GM20431 (cell line): Measurements from ENCODE around the gene HOXB7.

Experiments used
- in situ Hi-C: fragments of 300-500 bp; cut with MseI, MboI; formaldehyde crosslinking; loops from one replicate; pipeline ENCODE4 v1.15.0; 2020; ENCODE audit warnings: low sequenced_read_pairs; ENCODE audit not compliant: unreplicated experiment

The HOXB7 gene

GRCh38 chr17:48637323-48638260, 26.8 kb upstream of the HOXB7 start:
- in situ Hi-C loops: no loop called here

- in situ Hi-C loops: no loop called here
These were observed 25.6 kb upstream of the HOXB7 start for GRCh38 chr17:48636177-48637018.

DNA sequence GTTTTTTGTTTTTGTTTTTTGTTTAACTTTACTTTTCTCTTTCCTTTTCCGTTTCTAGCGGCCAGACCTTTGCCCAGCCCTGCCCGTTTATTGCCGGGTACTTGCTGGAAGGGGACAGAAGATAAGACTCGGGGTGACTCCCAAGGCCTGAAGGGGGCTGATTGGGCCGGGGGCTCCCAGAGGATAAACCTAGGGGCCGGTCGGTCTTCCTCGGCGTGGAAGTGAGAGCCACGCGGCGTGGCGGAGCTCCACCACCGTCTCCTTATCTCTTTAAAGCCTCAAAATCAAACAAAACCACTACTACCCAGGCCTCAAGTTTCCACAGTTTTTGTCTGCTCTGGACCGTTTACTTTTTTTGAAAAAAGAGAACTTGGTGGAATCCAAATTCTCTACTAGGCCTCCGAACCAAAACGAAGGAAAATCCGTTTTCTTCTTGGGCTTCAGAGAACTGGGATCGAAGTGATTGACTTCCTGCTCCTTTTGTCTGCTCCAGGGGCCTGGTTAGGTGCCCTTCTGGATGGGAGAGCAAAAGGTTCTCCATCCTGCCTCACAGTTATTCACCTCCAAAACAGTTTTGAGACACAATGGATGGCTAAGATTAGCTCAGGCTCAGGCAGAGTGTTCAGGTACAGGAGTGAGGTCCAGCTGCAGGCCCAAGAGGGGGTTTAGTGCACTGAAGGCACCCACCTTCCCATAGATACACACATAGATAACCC, 23.8 kb upstream of the HOXB7 start:
- in situ Hi-C loops: no loop called here

GRCh38 chr17:48633266-48633677, 22.5 kb upstream of the HOXB7 start:
- in situ Hi-C loops: no loop called here

DNA sequence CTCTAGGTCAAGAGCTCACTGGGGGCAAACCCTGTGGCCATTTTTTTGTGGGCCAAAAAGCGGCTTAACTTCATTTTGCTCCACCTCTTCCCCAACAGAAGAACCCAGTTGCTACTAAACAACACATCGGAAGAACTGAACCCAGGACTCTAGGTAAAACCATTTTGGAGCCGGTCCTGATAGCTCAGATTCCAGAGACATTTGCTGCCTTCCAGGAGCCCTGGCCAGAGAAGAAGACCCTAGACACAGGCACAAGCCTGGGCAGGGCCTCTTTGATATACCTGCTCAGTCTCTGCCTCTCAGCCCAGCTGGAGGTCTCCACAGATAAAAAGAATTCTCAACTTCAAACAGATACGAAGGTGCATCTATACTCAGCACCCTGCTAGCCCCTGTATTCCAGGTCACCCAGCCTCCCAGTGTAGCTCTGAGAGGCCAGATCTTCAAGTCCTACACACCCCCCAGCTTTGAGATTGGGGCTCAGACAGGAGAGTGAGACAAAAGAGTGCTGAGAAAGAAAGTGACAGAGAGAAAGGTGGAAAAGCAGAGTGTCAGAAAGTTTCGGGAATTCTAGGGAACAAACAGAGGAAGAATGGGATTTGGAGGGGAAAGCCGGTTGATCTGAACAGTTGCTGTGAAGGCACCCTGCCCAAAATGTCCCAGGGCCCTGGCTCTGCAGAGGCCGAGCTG, 21.9 kb upstream of the HOXB7 start:
- in situ Hi-C loops: no loop called here

DNA sequence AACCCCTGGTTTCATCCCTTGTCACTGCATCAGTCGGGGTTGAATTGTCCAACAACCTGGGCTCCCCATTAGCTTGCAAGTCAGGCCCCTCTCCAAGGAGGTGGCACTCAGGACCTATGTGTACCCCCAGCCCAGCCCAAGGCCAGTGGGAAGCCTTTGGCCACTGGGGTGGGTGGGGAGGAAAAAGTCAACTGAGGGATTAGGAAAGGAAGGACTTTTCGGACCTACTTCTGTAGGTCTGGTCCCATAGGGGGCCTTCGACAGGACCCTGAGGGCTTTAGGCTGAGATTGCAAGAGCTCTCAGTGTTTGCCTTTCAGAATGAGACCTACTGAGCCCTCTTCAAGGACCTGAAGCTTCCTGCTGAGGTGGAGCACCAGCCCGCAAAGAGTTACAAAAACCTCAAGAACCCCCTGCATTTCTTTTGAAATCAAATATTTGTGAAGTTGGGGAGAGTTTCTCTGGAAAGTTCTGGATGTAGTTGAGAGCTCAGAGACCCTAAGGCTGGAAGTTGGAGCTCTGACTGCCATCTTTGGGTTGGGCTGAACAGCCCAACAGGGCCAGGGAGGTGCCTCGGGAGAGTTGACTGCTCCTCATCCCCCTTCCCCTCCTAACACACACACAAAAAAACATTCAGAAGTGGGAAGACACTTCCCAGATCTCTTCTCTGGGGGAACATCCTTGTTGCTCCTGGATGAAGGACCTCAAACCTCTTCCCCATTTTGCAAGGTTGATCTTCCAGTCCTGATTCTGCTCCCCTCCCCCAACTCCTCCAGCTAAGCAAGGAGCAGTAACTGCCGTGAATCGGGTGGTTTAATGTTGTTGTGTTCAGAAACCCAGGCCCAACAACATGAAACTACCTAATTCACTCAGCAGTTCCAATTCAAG, 21.1 kb upstream of the HOXB7 start:
- in situ Hi-C loops: no loop called here

GRCh38 chr17:48630925-48631692, 20.3 kb upstream of the HOXB7 start:
- in situ Hi-C loops: no loop called here

DNA sequence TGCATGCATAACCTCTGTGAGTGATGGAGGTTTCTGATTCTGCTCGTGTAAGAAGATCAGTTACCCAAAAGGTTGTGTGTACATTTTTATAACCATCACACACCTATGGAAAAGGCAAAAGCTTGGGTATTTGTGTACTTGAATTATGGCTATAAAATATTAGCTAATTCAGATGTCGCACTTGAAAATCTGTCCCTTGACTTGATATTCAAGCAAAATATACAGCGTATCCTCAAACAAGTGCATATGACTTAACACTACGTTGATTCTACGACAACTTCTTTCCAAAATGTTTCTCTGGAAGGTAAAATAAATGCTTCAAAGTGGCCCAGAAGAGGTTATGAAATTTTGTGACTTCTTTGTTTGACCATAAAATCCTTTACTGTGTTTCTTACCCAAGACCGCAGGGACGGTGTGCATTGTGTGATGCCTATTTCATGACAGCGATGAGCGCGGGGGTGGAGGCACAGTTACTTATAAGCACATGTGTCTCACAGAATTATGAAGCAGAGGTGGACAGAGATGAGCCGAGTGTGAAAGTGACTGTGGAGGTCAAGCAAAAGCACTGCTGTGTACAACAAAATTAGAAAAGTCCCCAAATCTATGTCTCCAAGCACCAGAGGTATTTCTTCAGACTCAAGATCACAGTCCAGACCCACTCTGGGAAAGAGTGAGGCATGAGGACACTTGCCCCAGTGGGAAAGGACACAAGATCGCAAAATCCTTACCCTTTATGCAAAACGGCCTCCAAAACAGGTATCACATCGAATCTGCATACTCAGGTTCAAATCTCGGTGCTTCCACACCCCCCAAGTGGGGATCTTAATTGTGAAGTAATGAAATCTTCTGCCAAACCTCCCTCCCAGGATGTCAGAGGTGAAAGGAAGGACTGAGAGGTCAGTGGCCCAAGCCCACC, 19.4 kb upstream of the HOXB7 start:
- in situ Hi-C loops: no loop called here

DNA sequence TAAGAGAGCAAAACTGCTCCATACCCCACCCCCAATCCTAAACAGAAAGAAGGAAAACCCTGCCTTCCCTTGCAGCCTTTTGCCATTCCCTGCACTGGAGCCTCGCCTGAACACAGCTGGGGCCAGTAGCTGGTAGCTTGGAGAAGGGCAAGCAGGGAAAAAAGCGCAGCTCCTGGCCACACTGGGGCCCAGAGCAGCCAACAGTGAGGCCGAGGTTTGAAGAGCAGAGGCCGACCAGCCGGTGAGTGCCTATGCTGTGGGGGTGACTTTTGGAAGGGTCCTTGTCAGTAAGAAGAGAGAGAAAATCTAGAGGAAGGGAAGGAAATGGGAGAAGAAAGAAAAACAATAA, 18.6 kb upstream of the HOXB7 start:
- in situ Hi-C loops: no loop called here

GRCh38 chr17:48628649-48629410, 18.0 kb upstream of the HOXB7 start:
- in situ Hi-C loops: no loop called here

DNA sequence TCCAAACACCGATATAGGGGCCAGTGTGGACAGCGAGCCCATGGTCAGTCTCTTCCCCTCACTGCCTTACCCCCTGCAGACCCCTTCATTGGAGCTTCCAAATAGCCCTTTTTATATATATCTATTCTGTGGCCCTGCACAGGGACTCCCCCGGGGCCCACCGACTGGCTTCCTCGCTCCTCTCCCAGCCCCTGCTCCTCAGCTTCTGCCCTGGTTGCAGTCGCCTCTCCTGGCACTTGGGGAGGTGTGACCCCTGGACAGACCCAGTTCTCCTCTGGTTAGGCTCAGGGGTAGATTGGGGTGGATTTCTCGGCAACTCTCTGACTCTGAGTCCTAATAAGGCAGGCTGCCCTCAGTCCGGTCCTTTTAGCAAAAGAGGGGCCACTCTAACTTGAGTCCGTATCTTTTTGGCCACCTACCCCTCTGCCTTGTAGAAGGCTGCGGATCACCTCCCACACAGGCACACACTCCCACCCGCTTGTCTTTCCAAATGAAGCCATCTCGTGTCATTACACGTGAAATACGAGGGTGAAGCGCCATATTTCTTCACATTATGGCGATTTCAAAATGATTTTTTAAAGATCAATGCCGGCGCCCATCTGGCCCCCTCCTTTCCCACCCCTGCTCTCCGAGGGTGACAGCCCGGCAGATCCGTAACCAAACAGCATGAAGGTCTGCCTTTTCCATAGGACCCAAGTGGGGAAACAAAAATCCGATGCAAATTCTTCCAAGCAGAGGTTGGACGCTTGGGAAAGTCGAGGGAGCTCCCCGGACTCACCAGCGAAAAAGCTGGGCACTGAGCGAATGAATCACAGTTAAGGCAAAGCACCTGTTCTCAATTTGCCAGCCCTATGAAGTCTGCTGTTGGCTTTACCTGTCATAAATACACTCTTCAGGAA, 17.1 kb upstream of the HOXB7 start:
- in situ Hi-C loops: no loop called here

GRCh38 chr17:48627118-48627597, 16.3 kb upstream of the HOXB7 start:
- in situ Hi-C loops: no loop called here

DNA sequence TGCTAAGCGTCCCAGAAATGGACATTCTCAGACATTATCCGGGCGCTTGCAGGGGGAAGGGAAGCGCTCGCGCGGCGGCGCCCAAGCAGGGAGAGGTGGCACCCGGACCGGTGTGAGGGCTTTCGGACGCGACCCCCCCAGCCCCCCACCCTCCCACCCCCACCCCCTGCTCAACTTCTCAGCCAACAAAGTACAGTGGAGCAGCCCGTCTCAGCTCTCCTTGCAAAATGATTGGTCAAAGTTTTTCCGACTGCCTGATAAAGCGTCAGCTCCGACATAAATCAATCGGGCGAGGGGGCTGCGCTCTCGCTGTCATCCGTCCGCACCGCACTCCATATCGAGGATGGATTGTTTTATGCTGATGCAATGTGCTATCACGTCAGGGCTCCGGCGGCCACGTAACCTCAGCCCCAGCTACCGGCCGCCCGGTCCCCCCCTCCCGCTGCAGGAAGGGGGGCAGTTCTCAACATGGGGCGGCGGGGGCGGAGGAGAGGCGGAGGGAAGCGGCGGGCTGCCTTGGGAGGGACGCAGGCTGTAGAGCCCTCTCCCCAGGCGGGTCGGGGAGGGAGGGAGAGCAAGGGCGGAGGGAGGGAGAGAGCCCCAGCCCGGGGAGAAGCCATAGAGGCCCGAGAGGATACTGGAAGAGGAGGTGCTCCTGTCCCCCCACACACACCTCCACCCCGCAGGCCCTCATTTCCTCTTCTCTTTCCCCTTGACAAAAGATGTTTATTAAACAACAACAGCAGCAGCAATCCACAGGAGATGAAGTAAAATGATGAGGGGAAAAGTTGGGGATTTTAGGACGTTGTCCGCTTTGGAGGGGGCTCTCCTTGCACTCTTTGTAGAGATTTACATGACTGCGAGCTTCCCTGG, 15.7 kb upstream of the HOXB7 start, which contains the start of gene HOXB9:
TSS of gene HOXB9 (minus strand) at position 114 of the 873 bp plus-strand sequence. CDS start at position 25, 89 bp downstream.
- in situ Hi-C loops: no loop called here

DNA sequence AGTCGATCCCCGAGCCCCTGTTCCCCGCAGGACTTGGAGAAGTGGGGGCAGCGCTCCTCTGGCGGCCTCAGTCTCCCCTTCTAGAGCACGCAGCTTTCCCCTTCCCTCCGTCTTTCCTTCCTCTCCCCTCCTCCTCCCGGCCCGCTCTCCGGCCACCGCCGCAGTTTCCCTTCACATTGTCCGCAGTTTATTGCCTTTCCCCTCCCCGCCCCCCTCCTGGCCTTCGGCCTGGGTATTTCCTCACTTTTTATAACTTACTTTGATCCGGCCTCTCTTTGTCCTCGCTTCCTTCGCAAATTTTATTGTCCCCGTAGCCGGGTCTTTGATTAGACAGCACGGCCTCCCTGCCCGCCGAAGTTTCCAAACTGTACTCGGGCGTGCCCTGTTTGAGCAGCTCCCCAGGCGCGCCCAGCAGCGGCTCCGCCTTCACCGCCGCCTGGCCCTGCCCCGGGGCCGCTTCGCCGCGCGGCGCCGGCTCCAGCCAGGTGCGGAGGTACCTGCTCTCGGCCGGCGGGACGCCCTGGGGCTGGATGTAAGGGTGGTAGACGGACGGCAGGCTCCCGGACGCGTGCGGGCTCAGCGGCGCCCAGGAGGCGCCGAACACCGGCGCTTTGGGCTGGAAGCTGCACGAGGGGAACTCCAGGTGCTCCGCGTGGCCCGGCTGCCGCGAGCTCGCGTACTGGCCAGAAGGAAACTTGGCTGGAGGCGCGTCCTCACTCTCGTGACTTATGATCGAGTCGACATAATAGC, 14.9 kb upstream of the HOXB7 start:
- in situ Hi-C loops: no loop called here
